Panc1 (cell line): ENCODE results near the gene TMA7B. TPM values are rescaled to one million over a fixed set of nuclear protein-coding genes. Genes with fewer than 3 reads are reported as not detected.

Experiments
- ATAC-seq: fragments of 200-7000 bp; cut with Tn5 transposase; 2 replicates; pipeline ENCODE4 v1.9.1; 2020; ENCODE audit warnings: mild to moderate bottlenecking, moderate library complexity
- BruUV-seq: library from RNA; stranded (reverse); fragments of 400-500 nt; replicated peaks from 2 replicates; lab custom pipeline; 2021; lab: Mats Ljungman, UMichigan
- CTCF ChIA-PET: fragments of 300-600 bp; sonication (Branson Sonifier 250); formaldehyde crosslinking; loops from one replicate; lab custom pipeline; 2022; ENCODE audit warnings: antibody characterized with exemption; lab: Charles Lee
- POLR2A ChIA-PET: fragments of 300-600 bp; sonication (Branson Sonifier 250); formaldehyde crosslinking; loops from one replicate; lab custom pipeline; 2022; ENCODE audit warnings: antibody characterized with exemption; lab: Charles Lee
- DNase-seq: peaks from one replicate; pipeline ENCODE4 v3.0.0-alpha.2; 2010; ENCODE audit warnings: low read depth, low spot score
- H3K27ac ChIP-seq: 2 replicates; pipeline ENCODE4 v1.5.1; 2011; ENCODE audit warnings: mild to moderate bottlenecking, low read length, inconsistent platforms
- H3K27me3 ChIP-seq: fragments of 200-500 bp; sonication (Bioruptor generic); 2 replicates; pipeline ENCODE4 v1.6.0; 2014; ENCODE audit warnings: low read length, inconsistent platforms; ENCODE audit not compliant: control insufficient read depth, insufficient read depth
- H3K36me3 ChIP-seq: fragments of 200-500 bp; sonication (Bioruptor generic); 2 replicates; pipeline ENCODE4 v1.5.1; 2014; ENCODE audit warnings: inconsistent platforms, mild to moderate bottlenecking, low read length, moderate library complexity; ENCODE audit not compliant: control insufficient read depth, insufficient read depth
- H3K4me1 ChIP-seq: 2 replicates; pipeline ENCODE4 v1.5.1; 2011; ENCODE audit warnings: inconsistent platforms, mild to moderate bottlenecking, low read length, moderate library complexity; ENCODE audit not compliant: control insufficient read depth, insufficient read depth
- H3K4me3 ChIP-seq, 2 experiments: 2 replicates each; pipeline ENCODE4 v1.5.1; 2011 to 2012; ENCODE audit warnings: low read depth in 2 of 2, low read length in 2 of 2, mild to moderate bottlenecking in 2 of 2, inconsistent platforms in 1 of 2, moderate library complexity in 1 of 2
- H3K9me3 ChIP-seq: fragments of 200-500 bp; sonication (Bioruptor generic); 2 replicates; pipeline ENCODE4 v1.5.1; 2014; ENCODE audit warnings: low read depth, mild to moderate bottlenecking, inconsistent platforms, low read length, moderate library complexity; ENCODE audit not compliant: control insufficient read depth, insufficient read depth
- CTCF ChIP-seq: fragments of 450-650 bp; IDR thresholded peaks from 2 replicates; pipeline ENCODE4 v1.5.1; 2017; ENCODE audit warnings: mild to moderate bottlenecking
- POLR2AphosphoS5 ChIP-seq: IDR thresholded peaks from 2 replicates; pipeline ENCODE4 v1.6.1; 2012; ENCODE audit warnings: mild to moderate bottlenecking, low read depth, low read length, moderate library complexity
- REST ChIP-seq, 2 experiments: IDR thresholded peaks; 2 replicates each; pipeline ENCODE4 v1.6.1; 2011 to 2012; ENCODE audit warnings: low read depth in 2 of 2, control low read depth in 1 of 2, low read length in 1 of 2, mild to moderate bottlenecking in 1 of 2, moderate library complexity in 1 of 2; ENCODE audit not compliant: insufficient read depth in 1 of 2
- SIN3A ChIP-seq: IDR thresholded peaks from 2 replicates; pipeline ENCODE4 v1.6.1; 2012; ENCODE audit warnings: low read depth, mild to moderate bottlenecking, low read length, moderate library complexity, borderline replicate concordance; ENCODE audit not compliant: insufficient read depth
- TCF7L2 ChIP-seq: IDR thresholded peaks from 2 replicates; pipeline ENCODE4 v1.6.1; 2011; ENCODE audit warnings: mild to moderate bottlenecking, low read depth, low read length, inconsistent platforms
- in situ Hi-C: cut with HindIII; loops from 2 replicates; pipeline ENCODE4 v1.10.0; 2016; ENCODE audit warnings: low sequenced_read_pairs, low pct_unique_long_range_greater_than_20kb
- intact Hi-C: fragments of 100-400 bp; cut with micrococcal nuclease; formaldehyde crosslinking; loops from one replicate; pipeline ENCODE4 v1.10.0; 2022; ENCODE audit not compliant: unreplicated experiment
- total RNA-seq: library from RNA; stranded (reverse); gene quantifications from one replicate; pipeline ENCODE4 v1.2.1, GENCODE V29; 2021; ENCODE audit not compliant: unreplicated experiment

The TMA7B gene
- total RNA-seq, 1 experiment from 2014 or later = not detected

GRCh38 chr22:40006641-40007040, 46.4 kb downstream of the TMA7B start:
- BruUV-seq = no TSS peak
- H3K27me3 ChIP-seq = no peaks in the 10 kb centered on the region
- ChIA-PET CTCF (no interaction called here), POLR2A (no interaction called here)
- DNase-seq (no peak), ATAC-seq (no peak)
- no peaks in the 10 kb centered on the region for H3K36me3 ChIP-seq
- no peak overlapping the region for H3K27ac ChIP-seq
- in situ Hi-C loops (no loop called here), intact Hi-C loops (no loop called here)
- TF ChIP-seq SIN3A (no peak), REST (IDR thresholded peaks at IDR 0.05; ENCODE audit: insufficient read depth in 1 of 2, low read depth in 2 of 2, low read length in 1 of 2) (no peak), POLR2AphosphoS5 (no peak), TCF7L2 (no peak), CTCF (no peak)
- H3K9me3 ChIP-seq = no peaks in the 10 kb centered on the region
- no peaks in the 10 kb centered on the region; the same call in 1 of the 2 replicates for H3K4me1 ChIP-seq
- H3K4me3 ChIP-seq = no peak overlapping the region

GRCh38 chr22:40007853-40008710, 47.9 kb downstream of the TMA7B start:
- TF ChIP-seq POLR2AphosphoS5 = no peak
- no peak for TF ChIP-seq REST (IDR thresholded peaks at IDR 0.05; ENCODE audit: insufficient read depth in 1 of 2, low read depth in 2 of 2, low read length in 1 of 2)
- TF ChIP-seq TCF7L2 = no peak
- no peak for TF ChIP-seq CTCF
- TF ChIP-seq SIN3A = no peak
- ChIA-PET POLR2A (no interaction called here), CTCF (no interaction called here)
- H3K9me3 ChIP-seq = no peaks in the 10 kb centered on the region
- no peaks in the 10 kb centered on the region for H3K27me3 ChIP-seq
- no TSS peak for BruUV-seq
- no peak overlapping the region for H3K27ac ChIP-seq
- no peak for ATAC-seq
- no peaks in the 10 kb centered on the region; the same call in 1 of the 2 replicates for H3K4me1 ChIP-seq
- H3K36me3 ChIP-seq = no peaks in the 10 kb centered on the region
- in situ Hi-C loops = no loop called here
- H3K4me3 ChIP-seq = no peak overlapping the region
- no peak for DNase-seq
- intact Hi-C loops = no loop called here
